HG02642 (cell line): ENCODE data around the gene RPH3AL.
"Not testable (repeated sequence)": the region's sequence is repeated elsewhere in the genome, so short reads cannot be mapped to it uniquely, and the experiment has no call there.

Experiments used
- ATAC-seq: cut with Tn5 transposase; IDR thresholded peaks from one replicate; pipeline ENCODE4 v1.9.1; 2021; ENCODE audit warnings: mild to moderate bottlenecking; ENCODE audit not compliant: unreplicated experiment, poor library complexity

Gene RPH3AL

GRCh38 chr17:171871-172270 is 180.7 kb downstream of the RPH3AL start:
- no peak for ATAC-seq

GRCh38 chr17:170130-170670 is 182.4 kb downstream of the RPH3AL start:
- ATAC-seq: no peak

- ATAC-seq: not testable (repeated sequence)
Observed at GRCh38 chr17:168614-169013, 184.0 kb downstream of the RPH3AL start.

GRCh38 chr17:165939-166338 is 186.7 kb downstream of the RPH3AL start:
- no peak for ATAC-seq

- no peak for ATAC-seq
Observed at GRCh38 chr17:164303-165235, 188.0 kb downstream of the RPH3AL start.

GRCh38 chr17:163514-164098 is 189.0 kb downstream of the RPH3AL start:
- no peak for ATAC-seq

- no peak for ATAC-seq
Observed at GRCh38 chr17:162689-163088, 189.9 kb downstream of the RPH3AL start.
